Measurements from ENCODE around the gene CLSTN2.

Gene CLSTN2

DNA sequence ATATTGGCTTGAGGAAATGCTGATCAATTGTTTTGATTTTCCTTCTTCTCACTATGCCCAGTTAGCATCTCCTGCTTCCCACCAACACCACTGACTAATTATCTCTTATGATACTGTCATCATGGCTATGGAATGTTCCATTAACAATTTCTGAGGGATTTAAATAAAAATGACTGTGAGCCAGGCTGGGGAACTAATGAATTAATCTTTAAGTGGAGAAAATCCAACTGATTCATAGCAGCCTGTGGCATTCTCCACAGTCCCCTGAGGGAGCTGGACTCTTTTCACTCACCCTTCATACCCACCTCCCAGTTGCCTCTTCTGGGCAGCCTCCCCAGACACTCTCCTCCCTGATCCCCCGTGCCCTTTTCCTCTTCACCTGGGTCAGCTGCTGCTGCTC is 353.6 kb downstream of the CLSTN2 start:
- Histone ChIP-seq H3K36me3 (ENCODE audit: control insufficient read depth in 1 of 2, insufficient read depth in 2 of 2, low read length in 2 of 2) (no peaks in the 10 kb centered on the region), H3K4ac (ENCODE audit: low read depth, low read length) (no peak overlapping the region), H3K9me3 (ENCODE audit: insufficient read depth, low read depth, low read length) (peaks cover 1% of the 10 kb centered on the region), H3K4me1 (ENCODE audit: control insufficient read depth in 1 of 2, insufficient read depth in 2 of 2, low read length in 2 of 2) (peaks cover 4 to 5% of the 10 kb centered on the region in 2 experiments), H2AFZ (ENCODE audit: insufficient read depth, low read length, poor library complexity) (no peak overlapping the region), H3K9ac (ENCODE audit: low read length) (no peak overlapping the region), H4K8ac (ENCODE audit: low read depth, low read length) (no peak overlapping the region), H3K23ac (ENCODE audit: low read length) (no peak overlapping the region), H4K91ac (ENCODE audit: low read depth, low read length) (no peak overlapping the region), H3K79me2 (ENCODE audit: control insufficient read depth, insufficient read depth, low read length, poor library complexity) (no peaks in the 10 kb centered on the region), H3K14ac (ENCODE audit: low read length) (no peak overlapping the region), H2BK5ac (ENCODE audit: low read depth, low read length, poor library complexity) (no peak overlapping the region), H3K18ac (ENCODE audit: low read length) (no peak overlapping the region), H2BK12ac (ENCODE audit: low read length) (no peak overlapping the region), H3K27me3 (ENCODE audit: insufficient read depth, low read length) (no peaks in the 10 kb centered on the region), H2AK5ac (ENCODE audit: low read length) (no peak overlapping the region), H3K4me2 (ENCODE audit: low read length) (no peak overlapping the region), H2BK120ac (ENCODE audit: insufficient read depth, low read length, poor library complexity) (no peak overlapping the region), H3K27ac (ENCODE audit: low read depth, low read length) (no peak overlapping the region), H3K79me1 (ENCODE audit: low read length) (no peaks in the 10 kb centered on the region), H4K12ac (ENCODE audit: low read depth, low read length) (no peak overlapping the region), H3K4me3 (ENCODE audit: low read depth, low read length) (no peak overlapping the region)
- no peak for DNase-seq
- no CpG with 5 or more reads among the region's 1 CpG for WGBS (ENCODE audit: extremely low coverage, insufficient coverage, insufficient read length)

DNA sequence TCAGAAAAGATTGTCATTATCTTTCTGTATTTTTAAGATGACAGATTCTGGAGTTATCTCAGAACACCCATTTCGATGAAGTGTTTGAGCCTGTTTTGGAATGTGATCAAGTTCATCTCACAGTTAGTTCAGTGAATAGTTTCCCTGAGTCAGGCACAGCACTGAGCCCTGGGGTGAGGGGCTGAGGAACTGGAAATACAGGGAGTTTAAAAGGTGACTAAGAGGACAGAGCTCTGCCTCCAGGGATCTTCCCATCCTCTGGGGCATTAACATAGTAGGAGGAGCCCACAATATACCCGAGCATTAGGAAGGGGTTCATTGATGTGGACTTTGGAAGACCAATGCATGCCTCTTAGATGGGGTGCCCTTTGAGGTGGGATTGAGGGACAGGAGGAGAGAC is 355.1 kb downstream of the CLSTN2 start:
- Histone ChIP-seq H3K4ac (ENCODE audit: low read depth, low read length) (no peak overlapping the region), H2AK5ac (ENCODE audit: low read length) (no peak overlapping the region), H4K8ac (ENCODE audit: low read depth, low read length) (no peak overlapping the region), H3K4me2 (ENCODE audit: low read length) (no peak overlapping the region), H3K79me1 (ENCODE audit: low read length) (no peaks in the 10 kb centered on the region), H3K9ac (ENCODE audit: low read length) (no peak overlapping the region), H2BK5ac (ENCODE audit: low read depth, low read length, poor library complexity) (no peak overlapping the region), H3K36me3 (ENCODE audit: control insufficient read depth in 1 of 2, insufficient read depth in 2 of 2, low read length in 2 of 2) (no peaks in the 10 kb centered on the region), H3K4me1 (ENCODE audit: control insufficient read depth in 1 of 2, insufficient read depth in 2 of 2, low read length in 2 of 2) (peaks cover 4 to 5% of the 10 kb centered on the region in 2 experiments), H3K4me3 (ENCODE audit: low read depth, low read length) (no peak overlapping the region), H4K91ac (ENCODE audit: low read depth, low read length) (no peak overlapping the region), H3K14ac (ENCODE audit: low read length) (no peak overlapping the region), H3K18ac (ENCODE audit: low read length) (no peak overlapping the region), H3K27me3 (ENCODE audit: insufficient read depth, low read length) (no peaks in the 10 kb centered on the region), H2BK120ac (ENCODE audit: insufficient read depth, low read length, poor library complexity) (no peak overlapping the region), H3K9me3 (ENCODE audit: insufficient read depth, low read depth, low read length) (peaks cover 1% of the 10 kb centered on the region), H3K79me2 (ENCODE audit: control insufficient read depth, insufficient read depth, low read length, poor library complexity) (no peaks in the 10 kb centered on the region), H2AFZ (ENCODE audit: insufficient read depth, low read length, poor library complexity) (no peak overlapping the region), H3K27ac (ENCODE audit: low read depth, low read length) (no peak overlapping the region), H3K23ac (ENCODE audit: low read length) (no peak overlapping the region), H2BK12ac (ENCODE audit: low read length) (no peak overlapping the region), H4K12ac (ENCODE audit: low read depth, low read length) (no peak overlapping the region)
- no CpG with 5 or more reads among the region's 2 CpGs for whole genome bisulfite sequencing (ENCODE audit: extremely low coverage, insufficient coverage, insufficient read length)
- peak; percentile 75 to 83 for DNase-seq

DNA sequence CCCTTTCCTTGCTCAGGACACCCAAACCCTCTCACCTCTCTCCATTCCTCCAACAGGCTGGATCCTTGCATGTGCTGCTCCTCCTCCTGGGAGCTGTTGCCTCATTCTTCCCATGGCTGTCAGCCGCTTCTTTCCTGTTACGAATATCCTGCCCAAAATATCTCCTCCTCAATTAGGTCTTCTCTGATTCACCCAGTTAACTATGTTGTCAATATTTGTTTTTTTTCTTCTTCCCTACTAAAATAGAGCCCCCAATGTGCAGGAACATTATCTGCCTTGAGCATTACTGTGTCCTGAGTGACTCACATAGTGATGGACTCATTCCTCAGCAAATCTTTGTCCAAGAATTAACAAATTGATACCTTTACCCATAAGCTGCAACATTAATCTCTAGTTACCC is 357.2 kb downstream of the CLSTN2 start:
- DNase-seq, result no peak
- Histone ChIP-seq H4K8ac (ENCODE audit: low read depth, low read length) (no peak overlapping the region), H3K4me1 (ENCODE audit: control insufficient read depth in 1 of 2, insufficient read depth in 2 of 2, low read length in 2 of 2) (peaks cover 4 to 5% of the 10 kb centered on the region in 2 experiments), H3K27me3 (ENCODE audit: insufficient read depth, low read length) (no peaks in the 10 kb centered on the region), H3K9ac (ENCODE audit: low read length) (no peak overlapping the region), H2BK12ac (ENCODE audit: low read length) (no peak overlapping the region), H3K9me3 (ENCODE audit: insufficient read depth, low read depth, low read length) (peaks cover 1% of the 10 kb centered on the region), H3K36me3 (ENCODE audit: control insufficient read depth in 1 of 2, insufficient read depth in 2 of 2, low read length in 2 of 2) (no peaks in the 10 kb centered on the region), H2AFZ (ENCODE audit: insufficient read depth, low read length, poor library complexity) (no peak overlapping the region), H3K18ac (ENCODE audit: low read length) (no peak overlapping the region), H3K4ac (ENCODE audit: low read depth, low read length) (no peak overlapping the region), H3K79me1 (ENCODE audit: low read length) (no peaks in the 10 kb centered on the region), H2BK120ac (ENCODE audit: insufficient read depth, low read length, poor library complexity) (no peak overlapping the region), H4K12ac (ENCODE audit: low read depth, low read length) (no peak overlapping the region), H2BK5ac (ENCODE audit: low read depth, low read length, poor library complexity) (no peak overlapping the region), H4K91ac (ENCODE audit: low read depth, low read length) (no peak overlapping the region), H3K14ac (ENCODE audit: low read length) (no peak overlapping the region), H3K4me2 (ENCODE audit: low read length) (no peak overlapping the region), H3K23ac (ENCODE audit: low read length) (no peak overlapping the region), H3K4me3 (ENCODE audit: low read depth, low read length) (no peak overlapping the region), H3K79me2 (ENCODE audit: control insufficient read depth, insufficient read depth, low read length, poor library complexity) (no peaks in the 10 kb centered on the region), H2AK5ac (ENCODE audit: low read length) (no peak overlapping the region), H3K27ac (ENCODE audit: low read depth, low read length) (no peak overlapping the region)
- WGBS (ENCODE audit: extremely low coverage, insufficient coverage, insufficient read length), result no CpG with 5 or more reads among the region's 2 CpGs

DNA sequence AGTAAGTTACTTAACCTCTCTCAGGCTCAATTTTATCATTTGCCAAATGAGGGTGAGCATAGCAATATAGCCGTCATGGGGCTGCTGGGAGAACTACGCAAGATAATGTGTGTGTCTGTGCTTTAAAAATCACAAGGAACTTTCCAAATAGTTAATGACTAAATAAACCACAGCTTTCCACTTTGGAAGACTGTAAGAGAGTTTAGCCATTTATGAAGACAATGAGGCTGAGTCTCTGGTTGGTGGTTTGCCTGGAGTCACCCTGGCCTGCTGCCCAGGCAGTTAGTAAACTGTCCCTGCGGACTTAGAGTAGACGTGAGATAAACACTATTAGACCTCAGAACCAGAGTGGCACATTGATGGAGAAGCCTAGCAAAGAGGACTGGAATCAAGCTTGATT is 357.7 kb downstream of the CLSTN2 start:
- H3K79me1 ChIP-seq (ENCODE audit: low read length), result no peaks in the 10 kb centered on the region

More for the DNA sequence above, 357.7 kb downstream of the CLSTN2 start:
- peaks cover 4 to 5% of the 10 kb centered on the region in 2 experiments for H3K4me1 ChIP-seq (ENCODE audit: control insufficient read depth in 1 of 2, insufficient read depth in 2 of 2, low read length in 2 of 2)
- H3K18ac ChIP-seq (ENCODE audit: low read length), result no peak overlapping the region
- no peak overlapping the region for H2BK120ac ChIP-seq (ENCODE audit: insufficient read depth, low read length, poor library complexity)
- WGBS (ENCODE audit: extremely low coverage, insufficient coverage, insufficient read length), result no CpG with 5 or more reads among the region's 4 CpGs
- peaks cover 1% of the 10 kb centered on the region for H3K9me3 ChIP-seq (ENCODE audit: insufficient read depth, low read depth, low read length)
- H3K27me3 ChIP-seq (ENCODE audit: insufficient read depth, low read length), result no peaks in the 10 kb centered on the region
- no peak overlapping the region for H3K4me2 ChIP-seq (ENCODE audit: low read length)
- H2AK5ac ChIP-seq (ENCODE audit: low read length), result no peak overlapping the region
- no peak overlapping the region for H3K14ac ChIP-seq (ENCODE audit: low read length)
- H4K8ac ChIP-seq (ENCODE audit: low read depth, low read length), result no peak overlapping the region
- no peak overlapping the region for H3K4me3 ChIP-seq (ENCODE audit: low read depth, low read length)
- H2AFZ ChIP-seq (ENCODE audit: insufficient read depth, low read length, poor library complexity), result no peak overlapping the region
- H3K4ac ChIP-seq (ENCODE audit: low read depth, low read length), result no peak overlapping the region
- no peak for DNase-seq
- no peak overlapping the region for H4K12ac ChIP-seq (ENCODE audit: low read depth, low read length)
- H3K23ac ChIP-seq (ENCODE audit: low read length), result no peak overlapping the region
- no peak overlapping the region for H2BK5ac ChIP-seq (ENCODE audit: low read depth, low read length, poor library complexity)
- no peak overlapping the region for H4K91ac ChIP-seq (ENCODE audit: low read depth, low read length)
- H3K9ac ChIP-seq (ENCODE audit: low read length), result no peak overlapping the region
- H2BK12ac ChIP-seq (ENCODE audit: low read length), result no peak overlapping the region
- no peaks in the 10 kb centered on the region for H3K79me2 ChIP-seq (ENCODE audit: control insufficient read depth, insufficient read depth, low read length, poor library complexity)
- H3K27ac ChIP-seq (ENCODE audit: low read depth, low read length), result no peak overlapping the region
- H3K36me3 ChIP-seq (ENCODE audit: control insufficient read depth in 1 of 2, insufficient read depth in 2 of 2, low read length in 2 of 2), result no peaks in the 10 kb centered on the region
